ENCODE results near the gene SBF2.

GRCh38 chr11:10050561-10050960, 243.5 kb downstream of the SBF2 start:
- no peak for TF ChIP-seq CTCF (IDR thresholded peaks at IDR 0.05 in 8 of 11, conservative IDR thresholded peaks at IDR 0.05 in 3 of 11)
- no peak for TF ChIP-seq POLR2AphosphoS5 (IDR thresholded peaks at IDR 0.05)

Measured in spleen (tissue), 7 donors.